NK-92 treated with Interleukin-12 subunit alpha and Interleukin-12 subunit beta, amount 100 ng/mL, for 24 hours (cell line): ENCODE data around the gene PSD2.

Experiments
- DNase-seq: peaks from one replicate; lab custom pipeline; 2025; lab: John Stamatoyannopoulos, UW

Gene PSD2

GRCh38 chr5:139812836-139813805 is 17.5 kb downstream of the PSD2 start:
- no peak for DNase-seq

- DNase-seq, result no peak
Measured at GRCh38 chr5:139814191-139814601, 18.6 kb downstream of the PSD2 start.

- no peak for DNase-seq
Measured at GRCh38 chr5:139814704-139815280, 19.2 kb downstream of the PSD2 start.

GRCh38 chr5:139816566-139816965 is 21.0 kb downstream of the PSD2 start:
- no peak for DNase-seq

- DNase-seq, result no peak
Measured at GRCh38 chr5:139817362-139817761, 21.8 kb downstream of the PSD2 start.

GRCh38 chr5:139817970-139818369 is 22.4 kb downstream of the PSD2 start:
- no peak for DNase-seq

GRCh38 chr5:139820130-139820529 is 24.5 kb downstream of the PSD2 start:
- no peak for DNase-seq

GRCh38 chr5:139820606-139821005 is 25.0 kb downstream of the PSD2 start:
- DNase-seq, result no peak

- no peak for DNase-seq
Measured at GRCh38 chr5:139821806-139822552, 26.4 kb downstream of the PSD2 start.

GRCh38 chr5:139822553-139823425 is 27.2 kb downstream of the PSD2 start:
- no peak for DNase-seq

- DNase-seq, result no peak
Measured at GRCh38 chr5:139823757-139824355, 28.2 kb downstream of the PSD2 start.

GRCh38 chr5:139825690-139826089 is 30.1 kb downstream of the PSD2 start:
- no peak for DNase-seq

GRCh38 chr5:139828207-139828895 is 32.7 kb downstream of the PSD2 start:
- DNase-seq, result no peak

- no peak for DNase-seq
Measured at GRCh38 chr5:139829471-139829870, 33.9 kb downstream of the PSD2 start.

- DNase-seq, result no peak
Measured at GRCh38 chr5:139831624-139832023, 36.0 kb downstream of the PSD2 start.

GRCh38 chr5:139833525-139833924 is 37.9 kb downstream of the PSD2 start:
- DNase-seq, result no peak

GRCh38 chr5:139835656-139836055 is 40.0 kb downstream of the PSD2 start:
- no peak for DNase-seq

GRCh38 chr5:139836469-139837208 is 41.0 kb downstream of the PSD2 start:
- DNase-seq, result no peak

- DNase-seq, result no peak
Measured at GRCh38 chr5:139837711-139838380, 42.2 kb downstream of the PSD2 start.
